A549 (cell line): Measurements from ENCODE around the gene SATB2. TPM values are rescaled to one million over a fixed set of nuclear protein-coding genes. Genes with fewer than 3 reads are reported as not detected.

Source experiments
- ATAC-seq, 2 experiments: fragments of 200-7000 bp in 1 of 2; fragments of >200 bp in 1 of 2; cut with Nextera tagmentation in 1 of 2; cut with Tn5 transposase in 1 of 2; 3 replicates each; pipeline versions ENCODE4 v1.8.0 to v1.9.1; 2018 to 2020; ENCODE audit warnings: mild to moderate bottlenecking in 1 of 2, moderate library complexity in 1 of 2
- CTCF ChIA-PET: fragments of 300-600 bp; sonication (Branson Sonifier 250); formaldehyde crosslinking; extraction: SDS; loops from one replicate; lab custom pipeline; 2021; ENCODE audit warnings: antibody characterized with exemption, inconsistent platforms; lab: Yijun Ruan, JAX
- POLR2A ChIA-PET: fragments of 350-600 bp; formaldehyde crosslinking; extraction: SDS; loops from one replicate; lab custom pipeline; 2021; ENCODE audit warnings: antibody characterized with exemption, inconsistent platforms; lab: Yijun Ruan, JAX
- DNase-seq, 2 experiments: peaks; one replicate each; pipeline versions ENCODE4 v3.0.0 to v3.0.0-alpha.2; 2011 to 2016; ENCODE audit warnings: low read depth in 1 of 2, low spot score in 1 of 2
- FAIRE-seq: peaks from 2 replicates; lab custom pipeline; 2011; peaks lifted over from hg19 to GRCh38; lab: Jason Lieb, UNC
- H3K27ac ChIP-seq, 2 experiments: fragments of >200 bp; sonication (Bioruptor Twin); formaldehyde crosslinking; 3 replicates each; pipeline ENCODE4 v1.5.1; 2016 to 2017
- H3K4me1 ChIP-seq: fragments of >200 bp; sonication (Bioruptor Twin); formaldehyde crosslinking; 3 replicates; pipeline ENCODE4 v1.6.1; 2016
- H3K4me2 ChIP-seq: fragments of >200 bp; sonication (Bioruptor Twin); formaldehyde crosslinking; 3 replicates; pipeline ENCODE4 v1.6.1; 2016
- H3K4me3 ChIP-seq: fragments of >200 bp; sonication (Bioruptor Twin); formaldehyde crosslinking; 3 replicates; pipeline ENCODE4 v1.5.1; 2016
- H3K9me3 ChIP-seq: fragments of >200 bp; sonication (Bioruptor Twin); formaldehyde crosslinking; 3 replicates; pipeline ENCODE4 v1.6.1; 2016
- BCL3 ChIP-seq: fragments of >200 bp; sonication (Bioruptor Twin); formaldehyde crosslinking; IDR thresholded peaks from 3 replicates; pipeline ENCODE4 v1.6.1; 2016
- CEBPB ChIP-seq, 2 experiments: fragments of >200 bp in 1 of 2; sonication (Bioruptor Twin) in 1 of 2; formaldehyde crosslinking in 1 of 2; IDR thresholded peaks; 2 replicates each; pipeline ENCODE4 v1.6.1; 2012 to 2016
- EHMT2 ChIP-seq: fragments of 200-600 bp; sonication (generic); IDR thresholded peaks from 2 replicates; pipeline ENCODE4 v1.6.1; 2016; ENCODE audit warnings: antibody characterized with exemption, low read depth, mild to moderate bottlenecking, moderate library complexity
- EP300 ChIP-seq, 2 experiments: fragments of >200 bp; sonication (Bioruptor Twin); formaldehyde crosslinking; IDR thresholded peaks; 2 replicates in 1 of 2; 3 replicates in 1 of 2; pipeline ENCODE4 v1.6.1; 2016 to 2017
- ESRRA ChIP-seq: fragments of 150-350 bp; IDR thresholded peaks from 2 replicates; pipeline ENCODE4 v1.6.1; 2014; ENCODE audit warnings: mild to moderate bottlenecking, low read length, borderline replicate concordance
- FOSL2 ChIP-seq, 2 experiments: fragments of 450-650 bp in 1 of 2; fragments of >200 bp in 1 of 2; sonication (Bioruptor Twin) in 1 of 2; formaldehyde crosslinking; IDR thresholded peaks; 2 replicates each; pipeline versions ENCODE4 v1.5.0 to v1.6.1; 2016 to 2020; ENCODE audit warnings: mild to moderate bottlenecking in 1 of 2, moderate library complexity in 1 of 2
- FOXS1 ChIP-seq: fragments of 250-450 bp; sonication (Bioruptor Pico); IDR thresholded peaks from 2 replicates; pipeline ENCODE4 v1.5.0; 2020; ENCODE audit warnings: mild to moderate bottlenecking, moderate library complexity
- HDAC2 ChIP-seq: fragments of 200-600 bp; sonication (generic); IDR thresholded peaks from 2 replicates; pipeline ENCODE4 v1.6.1; 2016
- KDM1A ChIP-seq: fragments of 200-600 bp; sonication (generic); IDR thresholded peaks from 2 replicates; pipeline ENCODE4 v1.6.1; 2016; ENCODE audit warnings: low read depth, mild to moderate bottlenecking
- NFE2L2 ChIP-seq: fragments of 150-350 bp; conservative IDR thresholded peaks from 2 replicates; pipeline ENCODE4 v1.6.1; 2014; ENCODE audit warnings: low read length
- NPAS2 ChIP-seq: fragments of 250-450 bp; sonication (Bioruptor Pico); IDR thresholded peaks from 2 replicates; pipeline ENCODE4 v1.8.0; 2022; ENCODE audit warnings: mild to moderate bottlenecking, moderate library complexity, borderline replicate concordance
- PBX3 ChIP-seq: IDR thresholded peaks from 2 replicates; pipeline ENCODE4 v1.6.1; 2012
- PHF8 ChIP-seq: fragments of 200-600 bp; sonication (generic); IDR thresholded peaks from 2 replicates; pipeline ENCODE4 v1.6.1; 2016; ENCODE audit warnings: low read depth, mild to moderate bottlenecking, antibody characterized with exemption, moderate library complexity, borderline replicate concordance
- RARB ChIP-seq: fragments of 250-450 bp; sonication (Bioruptor Pico); IDR thresholded peaks from 2 replicates; pipeline ENCODE4 v1.8.0; 2021; ENCODE audit warnings: mild to moderate bottlenecking, moderate library complexity
- RCOR1 ChIP-seq: fragments of 150-350 bp; IDR thresholded peaks from 2 replicates; pipeline ENCODE4 v1.6.1; 2014; ENCODE audit warnings: antibody characterized with exemption, low read length, low read depth
- USF2 ChIP-seq: fragments of 450-650 bp; IDR thresholded peaks from 2 replicates; pipeline ENCODE4 v1.6.1; 2014; ENCODE audit warnings: antibody characterized with exemption
- WGBS: methylation state at CpG from one replicate; pipeline ENCODE4 v1.1.6; 2017; ENCODE audit errors: missing lambda C conversion rate; 5-methylcytosine and 5-hydroxymethylcytosine counted together
- polyA plus RNA-seq, 4 experiments: library from polyadenylated mRNA; depleted of rRNA in 3 of 4; stranded (reverse); fragments of >200 nt; fragmentation: RNase III in 1 of 4; extraction: RNeasy Plus Mini Kit Qiagen cat#74134 plus additional on column Dnase treatment in 1 of 4; gene quantifications; 2 replicates in 3 of 4; 3 replicates in 1 of 4; pipeline ENCODE4 v1.2.3, GENCODE V29; 2011 to 2017
- TF ChIP-seq, protein P1 (sequence below): fragments of 250-450 bp; sonication (Bioruptor Pico); IDR thresholded peaks from 2 replicates; pipeline ENCODE4 v1.5.0; 2021; ENCODE audit warnings: mild to moderate bottlenecking, moderate library complexity, borderline replicate concordance
- TF ChIP-seq, protein P2 (sequence below): IDR thresholded peaks from 2 replicates; pipeline ENCODE4 v1.6.1; 2012; ENCODE audit warnings: low read depth, borderline replicate concordance

Gene SATB2
- polyA plus RNA-seq, 2 of the 4 experiments (the other 2 are of a cell fraction), result 1.9 to 3.4 TPM

DNA sequence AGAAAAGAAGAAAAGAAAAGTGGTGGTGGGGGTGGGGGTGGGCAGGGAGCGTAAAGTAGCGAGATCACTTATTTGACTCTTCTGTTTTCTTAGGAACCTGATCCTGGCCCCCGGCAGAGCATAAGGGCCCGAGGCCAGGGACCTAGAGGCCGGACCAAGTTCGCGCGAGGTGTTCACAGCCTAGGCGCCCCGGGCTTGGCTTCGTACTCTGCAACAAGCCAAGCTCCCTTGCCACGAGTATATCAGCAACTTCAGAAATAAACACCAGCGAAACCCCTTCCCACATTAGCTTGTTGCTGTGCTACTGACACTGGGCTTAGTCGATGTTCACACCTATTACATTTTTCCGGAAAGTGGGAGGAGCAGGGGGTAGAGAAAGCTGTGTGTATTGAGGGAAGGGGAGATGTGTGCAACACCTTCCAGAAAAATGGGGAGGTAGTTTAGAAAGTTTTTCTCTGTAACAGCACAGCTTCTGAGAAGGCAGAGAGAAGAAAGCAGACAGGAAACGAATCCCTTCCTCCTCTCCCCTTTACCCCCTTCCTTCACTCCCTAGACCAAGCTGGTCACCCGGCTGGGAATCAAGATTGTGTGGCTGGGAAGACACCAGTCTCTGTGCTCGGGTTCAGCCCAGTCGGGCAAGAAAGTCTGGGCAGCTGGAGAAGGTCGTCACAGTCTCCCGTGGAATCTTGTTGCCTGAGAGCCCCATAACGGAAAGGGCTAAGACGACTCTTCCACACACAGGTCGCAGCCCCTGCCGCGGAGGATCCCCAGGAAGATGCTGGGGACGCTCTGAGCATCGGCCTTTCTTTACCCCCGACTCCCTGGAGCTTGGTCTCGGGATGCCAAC is 12.0 kb upstream of the SATB2 start:
- no peak overlapping the region for H3K27ac ChIP-seq
- no peak overlapping the region for H3K4me2 ChIP-seq
- ATAC-seq (no peak), FAIRE-seq (no peak), DNase-seq (no peak)
- H3K9me3 ChIP-seq, result no peaks in the 10 kb centered on the region
- 79% methylated on average over 30 of the region's 30 CpGs for WGBS
- TF ChIP-seq BCL3 (no peak), RARB (CRISPR knock-in tag) (no peak), KDM1A (no peak), HDAC2 (no peak), EHMT2 (no peak), USF2 (no peak), EP300 (IDR thresholded peaks at IDR 0.05) (no peak), FOXS1 (CRISPR knock-in tag) (no peak), NFE2L2 (no peak), CEBPB (IDR thresholded peaks at IDR 0.05) (no peak)
- TF ChIP-seq, protein P1, sequence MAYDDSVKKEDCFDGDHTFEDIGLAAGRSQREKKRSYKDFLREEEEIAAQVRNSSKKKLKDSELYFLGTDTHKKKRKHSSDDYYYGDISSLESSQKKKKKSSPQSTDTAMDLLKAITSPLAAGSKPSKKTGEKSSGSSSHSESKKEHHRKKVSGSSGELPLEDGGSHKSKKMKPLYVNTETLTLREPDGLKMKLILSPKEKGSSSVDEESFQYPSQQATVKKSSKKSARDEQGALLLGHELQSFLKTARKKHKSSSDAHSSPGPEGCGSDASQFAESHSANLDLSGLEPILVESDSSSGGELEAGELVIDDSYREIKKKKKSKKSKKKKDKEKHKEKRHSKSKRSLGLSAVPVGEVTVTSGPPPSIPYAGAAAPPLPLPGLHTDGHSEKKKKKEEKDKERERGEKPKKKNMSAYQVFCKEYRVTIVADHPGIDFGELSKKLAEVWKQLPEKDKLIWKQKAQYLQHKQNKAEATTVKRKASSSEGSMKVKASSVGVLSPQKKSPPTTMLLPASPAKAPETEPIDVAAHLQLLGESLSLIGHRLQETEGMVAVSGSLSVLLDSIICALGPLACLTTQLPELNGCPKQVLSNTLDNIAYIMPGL (CRISPR knock-in tag), result no peak
- H3K4me3 ChIP-seq, result no peak overlapping the region
- POLR2A ChIA-PET, result interaction anchor here (0.6 to 2.3 kb wide), 2 partner anchors 10 kb away, joined by 3 to 15 read pairs; no protein-coding TSS in a partner anchor
- H3K4me1 ChIP-seq, result no peaks in the 10 kb centered on the region
- CTCF ChIA-PET, result interaction anchor here (1.2 to 4.7 kb wide), 5 partner anchors 11 to 1155 kb away, joined by 3 to 31 read pairs (median 9); no protein-coding TSS in a partner anchor

DNA sequence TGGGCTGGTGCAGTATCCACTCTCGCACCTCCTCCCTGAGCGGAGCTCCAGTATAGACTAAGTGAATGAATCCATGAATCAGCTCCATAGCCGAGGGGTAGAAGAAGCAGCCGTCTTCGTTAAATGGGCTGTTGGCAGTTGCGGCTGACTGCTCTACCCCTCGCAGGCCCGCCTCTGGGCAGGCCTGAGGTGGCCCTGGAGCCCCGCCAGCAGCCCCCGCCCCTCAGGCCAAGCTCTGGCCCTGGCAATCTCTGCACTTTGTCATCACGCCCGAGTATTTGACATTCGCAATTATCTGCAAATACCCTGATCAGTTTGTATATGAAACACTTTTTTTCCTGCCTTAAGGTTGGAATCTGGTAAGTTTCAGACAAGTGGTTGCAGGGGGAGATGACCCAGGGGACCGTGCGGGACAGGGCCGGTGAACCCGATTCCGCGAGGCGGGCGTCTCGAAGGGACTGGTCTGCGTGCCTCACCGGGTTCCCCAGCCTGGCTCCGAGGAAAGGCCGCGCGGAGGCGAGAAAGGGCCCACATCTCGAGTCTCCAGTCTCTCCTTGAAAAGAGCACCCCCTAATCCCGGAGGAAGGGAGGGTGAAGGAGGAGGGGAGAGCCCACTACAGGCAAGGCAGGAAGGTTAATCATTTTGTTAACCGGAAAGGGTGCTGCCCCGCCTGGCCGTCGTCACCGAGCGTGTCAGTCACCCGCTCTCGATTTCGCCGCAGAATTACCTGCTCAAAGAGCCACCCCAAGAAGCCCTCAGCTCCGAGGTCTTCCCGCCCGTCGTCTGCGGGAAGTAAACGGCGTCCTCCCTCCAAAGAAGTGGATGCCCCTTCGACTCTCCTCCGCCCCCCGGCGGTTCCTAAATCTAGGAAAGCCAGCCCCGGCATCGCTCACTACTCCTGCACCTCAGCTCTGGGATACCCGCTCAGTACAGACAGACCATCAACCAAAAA is 11.1 kb upstream of the SATB2 start:
- Histone ChIP-seq H3K4me1 (no peaks in the 10 kb centered on the region), H3K9me3 (no peaks in the 10 kb centered on the region), H3K4me3 (no peak overlapping the region), H3K4me2 (no peak overlapping the region), H3K27ac (no peak overlapping the region)
- WGBS, result 88% methylated on average over 52 of the region's 55 CpGs
- ChIA-PET CTCF (interaction anchor here (1.2 to 4.7 kb wide), 4 partner anchors 12 to 21 kb away, joined by 3 to 31 read pairs (median 20); no protein-coding TSS in a partner anchor), POLR2A (interaction anchor here (0.6 to 0.7 kb wide), 2 partner anchors 9 to 1231 kb away, joined by 3 to 6 read pairs; no protein-coding TSS in a partner anchor)
- FAIRE-seq, result no peak
- no peak for ATAC-seq
- no peak for DNase-seq
- TF ChIP-seq RCOR1 (no peak), PHF8 (no peak), ESRRA (no peak), PBX3 (no peak), NPAS2 (CRISPR knock-in tag) (no peak), FOSL2 (IDR thresholded peaks at IDR 0.05) (no peak), FOSL2 (CRISPR knock-in tag; IDR thresholded peaks at IDR 0.05) (no peak)
- TF ChIP-seq, protein P2, sequence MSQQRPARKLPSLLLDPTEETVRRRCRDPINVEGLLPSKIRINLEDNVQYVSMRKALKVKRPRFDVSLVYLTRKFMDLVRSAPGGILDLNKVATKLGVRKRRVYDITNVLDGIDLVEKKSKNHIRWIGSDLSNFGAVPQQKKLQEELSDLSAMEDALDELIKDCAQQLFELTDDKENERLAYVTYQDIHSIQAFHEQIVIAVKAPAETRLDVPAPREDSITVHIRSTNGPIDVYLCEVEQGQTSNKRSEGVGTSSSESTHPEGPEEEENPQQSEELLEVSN, result no peak
